ENCODE data around the gene P2RX7.
"Not testable (repeated sequence)": the region's sequence is repeated elsewhere in the genome, so short reads cannot be mapped to it uniquely, and the experiment has no call there.

The P2RX7 gene

DNA sequence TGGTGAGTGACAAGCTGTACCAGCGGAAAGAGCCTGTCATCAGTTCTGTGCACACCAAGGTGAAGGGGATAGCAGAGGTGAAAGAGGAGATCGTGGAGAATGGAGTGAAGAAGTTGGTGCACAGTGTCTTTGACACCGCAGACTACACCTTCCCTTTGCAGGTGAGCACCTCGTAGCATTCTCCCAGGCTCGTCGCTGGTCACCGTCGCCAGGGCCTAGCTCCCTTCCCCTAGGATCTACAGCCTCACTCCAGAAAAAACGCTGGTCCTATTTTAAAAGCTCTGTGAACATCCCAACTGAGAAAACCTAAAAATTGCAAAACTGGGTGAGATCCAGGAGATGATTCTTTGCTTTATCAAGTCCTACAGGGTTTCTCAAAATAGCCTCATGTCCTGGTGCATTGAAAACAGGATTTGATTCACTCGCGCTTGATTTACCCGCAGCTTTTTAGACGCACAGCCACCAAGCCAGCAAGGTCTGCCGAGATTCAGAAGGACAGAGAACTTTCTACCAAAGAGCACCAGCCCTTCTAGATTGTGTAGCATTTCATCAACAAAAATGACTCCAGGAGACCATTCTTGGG is 22.2 kb downstream of the P2RX7 start:
- ATAC-seq, result no peak
- TF ChIP-seq ZC3H10 (CRISPR knock-in tag; IDR thresholded peaks at IDR 0.05) (no peak), TCF4 (CRISPR knock-in tag; IDR thresholded peaks at IDR 0.05; ENCODE audit: borderline replicate concordance) (no peak), PPARA (CRISPR knock-in tag; IDR thresholded peaks at IDR 0.05; ENCODE audit: borderline replicate concordance) (no peak), ESRRG (CRISPR knock-in tag; IDR thresholded peaks at IDR 0.05) (no peak), BACH2 (CRISPR knock-in tag; IDR thresholded peaks at IDR 0.05; ENCODE audit: borderline replicate concordance) (no peak), ZFP3 (CRISPR knock-in tag; IDR thresholded peaks at IDR 0.05) (no peak), ZNF8 (CRISPR knock-in tag; IDR thresholded peaks at IDR 0.05) (no peak), ZNF565 (CRISPR knock-in tag; conservative IDR thresholded peaks at IDR 0.05; ENCODE audit: low read depth) (no peak), CSRNP3 (CRISPR knock-in tag; IDR thresholded peaks at IDR 0.05) (no peak), RARB (CRISPR knock-in tag; IDR thresholded peaks at IDR 0.05) (no peak)
- TF ChIP-seq, protein P1, sequence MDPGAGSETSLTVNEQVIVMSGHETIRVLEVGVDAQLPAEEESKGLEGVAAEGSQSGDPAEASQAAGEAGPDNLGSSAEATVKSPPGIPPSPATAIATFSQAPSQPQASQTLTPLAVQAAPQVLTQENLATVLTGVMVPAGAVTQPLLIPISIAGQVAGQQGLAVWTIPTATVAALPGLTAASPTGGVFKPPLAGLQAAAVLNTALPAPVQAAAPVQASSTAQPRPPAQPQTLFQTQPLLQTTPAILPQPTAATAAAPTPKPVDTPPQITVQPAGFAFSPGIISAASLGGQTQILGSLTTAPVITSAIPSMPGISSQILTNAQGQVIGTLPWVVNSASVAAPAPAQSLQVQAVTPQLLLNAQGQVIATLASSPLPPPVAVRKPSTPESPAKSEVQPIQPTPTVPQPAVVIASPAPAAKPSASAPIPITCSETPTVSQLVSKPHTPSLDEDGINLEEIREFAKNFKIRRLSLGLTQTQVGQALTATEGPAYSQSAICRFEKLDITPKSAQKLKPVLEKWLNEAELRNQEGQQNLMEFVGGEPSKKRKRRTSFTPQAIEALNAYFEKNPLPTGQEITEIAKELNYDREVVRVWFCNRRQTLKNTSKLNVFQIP (CRISPR knock-in tag; IDR thresholded peaks at IDR 0.05; ENCODE audit: borderline replicate concordance, low read depth), result no peak

DNA sequence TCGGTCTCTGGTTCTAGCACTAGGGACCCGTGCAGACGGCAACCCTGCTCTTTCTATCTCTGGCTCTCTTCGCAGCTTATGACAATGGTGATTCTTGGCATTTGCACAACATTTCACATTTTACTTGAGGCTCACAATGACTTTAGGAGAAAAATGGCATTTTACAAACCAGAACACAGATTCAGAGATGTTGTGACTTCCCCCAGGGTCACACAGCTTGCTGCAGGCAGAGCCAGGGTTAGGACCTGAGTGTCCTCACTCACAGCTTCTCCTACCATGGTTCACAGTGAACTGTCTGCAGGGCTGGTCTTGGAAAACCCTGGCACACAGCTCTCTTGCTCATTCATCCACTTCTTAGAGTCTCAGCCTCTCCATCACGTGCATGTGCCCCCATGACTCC is 23.7 kb downstream of the P2RX7 start:
- TF ChIP-seq, protein P2, sequence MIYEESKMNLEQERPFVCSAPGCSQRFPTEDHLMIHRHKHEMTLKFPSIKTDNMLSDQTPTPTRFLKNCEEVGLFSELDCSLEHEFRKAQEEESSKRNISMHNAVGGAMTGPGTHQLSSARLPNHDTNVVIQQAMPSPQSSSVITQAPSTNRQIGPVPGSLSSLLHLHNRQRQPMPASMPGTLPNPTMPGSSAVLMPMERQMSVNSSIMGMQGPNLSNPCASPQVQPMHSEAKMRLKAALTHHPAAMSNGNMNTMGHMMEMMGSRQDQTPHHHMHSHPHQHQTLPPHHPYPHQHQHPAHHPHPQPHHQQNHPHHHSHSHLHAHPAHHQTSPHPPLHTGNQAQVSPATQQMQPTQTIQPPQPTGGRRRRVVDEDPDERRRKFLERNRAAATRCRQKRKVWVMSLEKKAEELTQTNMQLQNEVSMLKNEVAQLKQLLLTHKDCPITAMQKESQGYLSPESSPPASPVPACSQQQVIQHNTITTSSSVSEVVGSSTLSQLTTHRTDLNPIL (CRISPR knock-in tag; IDR thresholded peaks at IDR 0.05; ENCODE audit: low read depth), result no peak
- no peak for TF ChIP-seq CSRNP3 (CRISPR knock-in tag; IDR thresholded peaks at IDR 0.05)
- TF ChIP-seq ESRRG (CRISPR knock-in tag; IDR thresholded peaks at IDR 0.05), result no peak
- TF ChIP-seq PPARA (CRISPR knock-in tag; IDR thresholded peaks at IDR 0.05; ENCODE audit: borderline replicate concordance), result no peak
- no peak for TF ChIP-seq ZFP3 (CRISPR knock-in tag; IDR thresholded peaks at IDR 0.05)
- no peak for TF ChIP-seq ZNF8 (CRISPR knock-in tag; IDR thresholded peaks at IDR 0.05)
- no peak for TF ChIP-seq GLIS3 (CRISPR knock-in tag; IDR thresholded peaks at IDR 0.05)
- no peak for TF ChIP-seq ZNF70 (CRISPR knock-in tag; IDR thresholded peaks at IDR 0.05)
- TF ChIP-seq, protein P3, sequence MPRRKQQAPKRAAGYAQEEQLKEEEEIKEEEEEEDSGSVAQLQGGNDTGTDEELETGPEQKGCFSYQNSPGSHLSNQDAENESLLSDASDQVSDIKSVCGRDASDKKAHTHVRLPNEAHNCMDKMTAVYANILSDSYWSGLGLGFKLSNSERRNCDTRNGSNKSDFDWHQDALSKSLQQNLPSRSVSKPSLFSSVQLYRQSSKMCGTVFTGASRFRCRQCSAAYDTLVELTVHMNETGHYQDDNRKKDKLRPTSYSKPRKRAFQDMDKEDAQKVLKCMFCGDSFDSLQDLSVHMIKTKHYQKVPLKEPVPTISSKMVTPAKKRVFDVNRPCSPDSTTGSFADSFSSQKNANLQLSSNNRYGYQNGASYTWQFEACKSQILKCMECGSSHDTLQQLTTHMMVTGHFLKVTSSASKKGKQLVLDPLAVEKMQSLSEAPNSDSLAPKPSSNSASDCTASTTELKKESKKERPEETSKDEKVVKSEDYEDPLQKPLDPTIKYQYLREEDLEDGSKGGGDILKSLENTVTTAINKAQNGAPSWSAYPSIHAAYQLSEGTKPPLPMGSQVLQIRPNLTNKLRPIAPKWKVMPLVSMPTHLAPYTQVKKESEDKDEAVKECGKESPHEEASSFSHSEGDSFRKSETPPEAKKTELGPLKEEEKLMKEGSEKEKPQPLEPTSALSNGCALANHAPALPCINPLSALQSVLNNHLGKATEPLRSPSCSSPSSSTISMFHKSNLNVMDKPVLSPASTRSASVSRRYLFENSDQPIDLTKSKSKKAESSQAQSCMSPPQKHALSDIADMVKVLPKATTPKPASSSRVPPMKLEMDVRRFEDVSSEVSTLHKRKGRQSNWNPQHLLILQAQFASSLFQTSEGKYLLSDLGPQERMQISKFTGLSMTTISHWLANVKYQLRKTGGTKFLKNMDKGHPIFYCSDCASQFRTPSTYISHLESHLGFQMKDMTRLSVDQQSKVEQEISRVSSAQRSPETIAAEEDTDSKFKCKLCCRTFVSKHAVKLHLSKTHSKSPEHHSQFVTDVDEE (CRISPR knock-in tag; IDR thresholded peaks at IDR 0.05), result no peak
- TF ChIP-seq, protein P1 (CRISPR knock-in tag; IDR thresholded peaks at IDR 0.05; ENCODE audit: borderline replicate concordance, low read depth), result no peak
- TF ChIP-seq TOX (CRISPR knock-in tag; IDR thresholded peaks at IDR 0.05; ENCODE audit: borderline replicate concordance), result no peak
- no peak for TF ChIP-seq ZNF565 (CRISPR knock-in tag; conservative IDR thresholded peaks at IDR 0.05; ENCODE audit: low read depth)

DNA sequence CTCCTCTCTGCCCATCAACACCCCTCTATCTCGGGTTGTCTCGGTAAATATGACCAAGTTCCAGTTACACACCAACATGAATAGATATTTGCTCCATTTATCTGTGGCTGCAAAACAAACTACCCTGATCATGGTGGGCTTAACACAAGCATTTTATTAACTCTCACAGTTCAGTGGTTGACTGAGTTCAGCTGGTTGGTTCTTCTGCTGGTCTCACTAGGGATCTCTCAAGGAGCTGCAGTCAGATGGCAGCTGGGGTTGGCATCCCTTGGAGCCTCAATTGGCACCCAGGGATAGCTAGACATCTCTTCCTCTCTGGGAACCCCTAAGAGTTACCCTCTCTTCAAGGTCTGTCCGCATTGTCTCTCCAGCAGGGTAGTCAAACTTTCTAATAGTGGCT is 25.4 kb downstream of the P2RX7 start:
- no peak for ATAC-seq
- TF ChIP-seq ZFP30 (CRISPR knock-in tag; IDR thresholded peaks at IDR 0.05) (no peak), PPARA (CRISPR knock-in tag; IDR thresholded peaks at IDR 0.05; ENCODE audit: borderline replicate concordance) (no peak), CSRNP3 (CRISPR knock-in tag; IDR thresholded peaks at IDR 0.05) (no peak), GLIS3 (CRISPR knock-in tag; IDR thresholded peaks at IDR 0.05) (no peak), RARB (CRISPR knock-in tag; IDR thresholded peaks at IDR 0.05) (no peak), ZNF565 (CRISPR knock-in tag; conservative IDR thresholded peaks at IDR 0.05; ENCODE audit: low read depth) (no peak), OSR1 (CRISPR knock-in tag; IDR thresholded peaks at IDR 0.05) (no peak)

More for the DNA sequence above, 23.7 kb downstream of the P2RX7 start:
- ATAC-seq, result no peak

DNA sequence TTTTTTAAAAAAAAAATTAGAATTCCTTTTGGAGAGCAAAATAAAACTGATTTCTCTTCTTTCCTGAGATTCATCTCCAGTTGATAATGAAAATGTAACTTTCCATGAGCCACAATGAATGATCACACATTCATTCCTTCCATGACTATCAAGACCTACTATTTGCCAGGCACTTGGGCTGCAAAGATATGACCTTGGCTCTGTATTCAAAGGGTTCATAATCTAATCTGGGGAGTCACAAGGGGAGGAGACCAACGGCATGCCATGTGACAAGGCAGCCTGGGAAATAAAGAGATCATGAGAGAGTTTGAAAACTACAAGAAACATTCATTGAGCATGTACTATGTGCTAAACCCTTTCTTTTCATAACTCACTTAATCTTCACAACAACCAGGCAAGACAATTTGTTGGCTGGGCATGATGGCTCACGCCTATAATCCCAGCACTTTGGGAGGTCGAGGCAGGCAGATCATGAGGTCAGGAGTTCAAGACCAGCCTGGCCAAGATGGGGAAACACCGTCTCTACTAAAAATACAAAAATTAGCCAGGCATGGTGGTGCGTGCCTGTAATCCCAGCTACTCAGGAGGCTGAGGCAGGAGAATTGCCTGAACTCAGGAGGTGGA is 26.2 kb downstream of the P2RX7 start:
- ATAC-seq, result not testable (repeated sequence)

Measured in SK-N-SH treated with all-trans-retinoic acid at 6 μM for 48 hours (cell line).